ENCODE data around the gene SF3B2.

DNA sequence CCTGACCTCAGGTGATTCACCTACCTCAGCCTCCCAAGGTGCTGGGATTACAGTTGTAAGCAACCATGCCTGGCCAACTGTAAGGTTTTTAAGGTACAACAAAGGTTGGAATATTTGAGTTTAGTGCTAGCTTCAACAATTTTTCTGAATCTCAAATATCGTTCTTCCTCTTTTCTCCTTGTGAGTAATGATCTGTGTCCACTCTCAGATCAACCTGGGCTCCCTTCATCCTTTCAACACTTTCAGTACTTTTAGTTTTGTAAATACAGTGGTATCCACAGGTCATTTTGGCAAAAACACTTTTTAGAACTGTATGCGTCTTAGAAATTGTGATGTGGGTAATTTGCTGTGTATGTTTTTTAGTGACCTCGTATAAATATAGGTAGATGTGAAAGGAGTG lies 25.8 kb downstream of the SF3B2 start:
- TF ChIP-seq CTCF (IDR thresholded peaks at IDR 0.05) (no peak), POLR2A (IDR thresholded peaks at IDR 0.05) (no peak)

Data from ovary (tissue), 3 donors.